ENCODE data around the gene GNB3. TPM values are rescaled to one million over a fixed set of nuclear protein-coding genes. Genes with fewer than 3 reads are reported as not detected.

The GNB3 gene
- polyA plus RNA-seq, 1 of the 3 experiments (the other 2 are of a cell fraction): 12.9 TPM

DNA sequence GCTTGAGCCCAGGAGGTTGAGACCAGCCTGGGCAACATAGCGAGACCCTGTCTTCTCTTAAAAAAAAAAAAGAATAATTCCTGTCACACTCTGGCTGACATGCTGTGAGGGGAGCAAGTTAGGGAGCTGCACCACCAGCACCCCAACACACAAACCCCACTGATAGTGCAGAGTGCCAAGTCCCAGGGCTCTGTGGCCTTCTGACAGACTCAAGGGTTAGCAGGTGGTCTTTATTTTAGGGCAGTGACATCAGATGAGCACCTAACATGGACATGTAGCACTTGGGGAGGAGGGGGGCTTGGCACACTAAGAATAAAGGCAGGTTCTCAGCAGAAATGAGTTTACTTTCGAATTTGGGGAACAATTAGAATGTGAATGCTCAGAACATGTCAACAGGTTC, 18.1 kb downstream of the GNB3 start:
- no peak overlapping the region for H3K4me2 ChIP-seq
- no peak overlapping the region for H3K9ac ChIP-seq
- H3K4me3 ChIP-seq (ENCODE audit: low read depth in 2 of 2, low read length in 1 of 2): no peak overlapping the region
- ChIA-PET CTCF (interaction anchor here (0.6 to 2.2 kb wide), 3 partner anchors 14 to 107 kb away, joined by 3 to 12 read pairs (median 4); partner anchors contain the start of gene SPSB2), POLR2A (interaction anchor here (0.6 to 1.1 kb wide), 2 partner anchors 9 to 10 kb away, joined by 3 read pairs; no protein-coding TSS in a partner anchor)
- 69% methylated on average over 2 of the region's 2 CpGs for WGBS (ENCODE audit: low lambda C conversion rate)
- H3K36me3 ChIP-seq (replicated peaks in 1 of 2; ENCODE audit: control insufficient read depth in 1 of 2, insufficient read depth in 2 of 2, low read length in 1 of 2): peaks cover 44 to 85% of the 10 kb centered on the region in 2 experiments
- H3K27me3 ChIP-seq (ENCODE audit: insufficient read depth): no peaks in the 10 kb centered on the region
- H3K27ac ChIP-seq (ENCODE audit: low read depth in 2 of 2, low read length in 1 of 2): no peak overlapping the region
- no peak for DNase-seq
- H3K79me2 ChIP-seq (ENCODE audit: insufficient read depth): peaks cover 22% of the 10 kb centered on the region
- H3K4me1 ChIP-seq (ENCODE audit: control insufficient read depth in 1 of 2, insufficient read depth in 2 of 2, low read depth in 1 of 2, low read length in 1 of 2): peaks cover 4% of the 10 kb centered on the region in 2 experiments; a peak in 3 of 4 replicates
- TF ChIP-seq FOXM1 (IDR thresholded peaks at IDR 0.05; ENCODE audit: low read depth): no peak
- TF ChIP-seq, protein P1, sequence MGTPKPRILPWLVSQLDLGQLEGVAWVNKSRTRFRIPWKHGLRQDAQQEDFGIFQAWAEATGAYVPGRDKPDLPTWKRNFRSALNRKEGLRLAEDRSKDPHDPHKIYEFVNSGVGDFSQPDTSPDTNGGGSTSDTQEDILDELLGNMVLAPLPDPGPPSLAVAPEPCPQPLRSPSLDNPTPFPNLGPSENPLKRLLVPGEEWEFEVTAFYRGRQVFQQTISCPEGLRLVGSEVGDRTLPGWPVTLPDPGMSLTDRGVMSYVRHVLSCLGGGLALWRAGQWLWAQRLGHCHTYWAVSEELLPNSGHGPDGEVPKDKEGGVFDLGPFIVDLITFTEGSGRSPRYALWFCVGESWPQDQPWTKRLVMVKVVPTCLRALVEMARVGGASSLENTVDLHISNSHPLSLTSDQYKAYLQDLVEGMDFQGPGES (IDR thresholded peaks at IDR 0.05; ENCODE audit: low read depth, low read length): no peak
- no peak for TF ChIP-seq GATA2 (CRISPR knock-in tag; IDR thresholded peaks at IDR 0.05)
- no peak for TF ChIP-seq RXRA (IDR thresholded peaks at IDR 0.05; ENCODE audit: borderline replicate concordance, low read depth)
- TF ChIP-seq GABPA (IDR thresholded peaks at IDR 0.05; ENCODE audit: low read depth): no peak
- TF ChIP-seq TEAD4 (IDR thresholded peaks at IDR 0.05; ENCODE audit: borderline replicate concordance, insufficient read depth): no peak
- no peak for TF ChIP-seq RFX5 (IDR thresholded peaks at IDR 0.05; ENCODE audit: low read length)
- TF ChIP-seq NRF1 (IDR thresholded peaks at IDR 0.05; ENCODE audit: low read depth, low read length): no peak
- TF ChIP-seq MXI1 (IDR thresholded peaks at IDR 0.05; ENCODE audit: low read depth, low read length): no peak
- TF ChIP-seq TCF12 (IDR thresholded peaks at IDR 0.05): no peak
- no peaks in the 10 kb centered on the region; the same call in 1 of the 2 replicates for H4K20me1 ChIP-seq (ENCODE audit: insufficient read depth)
- H3K9me2 ChIP-seq: no peaks in the 10 kb centered on the region
- no peaks in the 10 kb centered on the region for H3K9me3 ChIP-seq
- no peak overlapping the region for H2AFZ ChIP-seq (ENCODE audit: low read depth)
- peaks cover 4% of the 10 kb centered on the region for H3F3A ChIP-seq (replicated peaks; ENCODE audit: insufficient read depth)

DNA sequence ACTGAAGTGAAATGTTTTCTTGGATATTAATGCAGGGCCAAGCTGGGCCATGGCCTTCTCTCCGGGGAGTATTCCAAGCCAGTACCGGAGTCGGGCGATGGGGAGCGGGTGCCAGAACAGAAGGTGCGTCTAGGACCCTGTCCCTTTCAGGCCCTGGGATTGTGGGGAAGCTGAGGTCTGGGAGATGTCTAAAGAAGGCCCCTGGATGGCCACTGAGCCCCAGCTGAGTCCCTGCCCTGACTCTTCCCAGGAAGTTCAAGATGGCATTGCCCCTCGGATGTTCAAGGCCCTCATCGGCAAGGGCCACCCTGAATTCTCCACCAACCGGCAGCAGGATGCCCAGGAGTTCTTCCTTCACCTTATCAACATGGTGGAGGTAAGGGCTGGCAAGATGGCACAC, 19.4 kb downstream of the GNB3 start:
- Histone ChIP-seq H3F3A (replicated peaks; ENCODE audit: insufficient read depth) (peaks cover 4% of the 10 kb centered on the region), H3K9ac (no peak overlapping the region), H3K9me3 (no peaks in the 10 kb centered on the region), H2AFZ (ENCODE audit: low read depth) (no peak overlapping the region), H3K4me1 (ENCODE audit: control insufficient read depth in 1 of 2, insufficient read depth in 2 of 2, low read depth in 1 of 2, low read length in 1 of 2) (no peaks in the 10 kb centered on the region), H3K27me3 (ENCODE audit: insufficient read depth) (no peaks in the 10 kb centered on the region), H4K20me1 (ENCODE audit: insufficient read depth) (no peaks in the 10 kb centered on the region; the same call in 1 of the 2 replicates), H3K36me3 (replicated peaks in 1 of 2; ENCODE audit: control insufficient read depth in 1 of 2, insufficient read depth in 2 of 2, low read length in 1 of 2) (peaks cover 40 to 88% of the 10 kb centered on the region in 2 experiments), H3K4me3 (ENCODE audit: low read depth in 2 of 2, low read length in 1 of 2) (no peak overlapping the region), H3K79me2 (ENCODE audit: insufficient read depth) (peaks cover 9% of the 10 kb centered on the region), H3K9me2 (no peaks in the 10 kb centered on the region), H3K27ac (ENCODE audit: low read depth in 2 of 2, low read length in 1 of 2) (no peak overlapping the region), H3K4me2 (no peak overlapping the region)
- no peak for DNase-seq
- CTCF ChIA-PET: interaction anchor here (1.9 to 2.4 kb wide), 3 partner anchors 9 to 24 kb away, joined by 8 to 13 read pairs (median 12); partner anchors contain the start of gene SPSB2
- POLR2A ChIA-PET: no interaction called here
- WGBS (ENCODE audit: low lambda C conversion rate): 100% methylated on average over 4 of the region's 9 CpGs
- TF ChIP-seq, protein P2, sequence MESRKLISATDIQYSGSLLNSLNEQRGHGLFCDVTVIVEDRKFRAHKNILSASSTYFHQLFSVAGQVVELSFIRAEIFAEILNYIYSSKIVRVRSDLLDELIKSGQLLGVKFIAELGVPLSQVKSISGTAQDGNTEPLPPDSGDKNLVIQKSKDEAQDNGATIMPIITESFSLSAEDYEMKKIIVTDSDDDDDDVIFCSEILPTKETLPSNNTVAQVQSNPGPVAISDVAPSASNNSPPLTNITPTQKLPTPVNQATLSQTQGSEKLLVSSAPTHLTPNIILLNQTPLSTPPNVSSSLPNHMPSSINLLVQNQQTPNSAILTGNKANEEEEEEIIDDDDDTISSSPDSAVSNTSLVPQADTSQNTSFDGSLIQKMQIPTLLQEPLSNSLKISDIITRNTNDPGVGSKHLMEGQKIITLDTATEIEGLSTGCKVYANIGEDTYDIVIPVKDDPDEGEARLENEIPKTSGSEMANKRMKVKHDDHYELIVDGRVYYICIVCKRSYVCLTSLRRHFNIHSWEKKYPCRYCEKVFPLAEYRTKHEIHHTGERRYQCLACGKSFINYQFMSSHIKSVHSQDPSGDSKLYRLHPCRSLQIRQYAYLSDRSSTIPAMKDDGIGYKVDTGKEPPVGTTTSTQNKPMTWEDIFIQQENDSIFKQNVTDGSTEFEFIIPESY (IDR thresholded peaks at IDR 0.05; ENCODE audit: borderline replicate concordance, low read depth): no peak
- TF ChIP-seq, protein P3, sequence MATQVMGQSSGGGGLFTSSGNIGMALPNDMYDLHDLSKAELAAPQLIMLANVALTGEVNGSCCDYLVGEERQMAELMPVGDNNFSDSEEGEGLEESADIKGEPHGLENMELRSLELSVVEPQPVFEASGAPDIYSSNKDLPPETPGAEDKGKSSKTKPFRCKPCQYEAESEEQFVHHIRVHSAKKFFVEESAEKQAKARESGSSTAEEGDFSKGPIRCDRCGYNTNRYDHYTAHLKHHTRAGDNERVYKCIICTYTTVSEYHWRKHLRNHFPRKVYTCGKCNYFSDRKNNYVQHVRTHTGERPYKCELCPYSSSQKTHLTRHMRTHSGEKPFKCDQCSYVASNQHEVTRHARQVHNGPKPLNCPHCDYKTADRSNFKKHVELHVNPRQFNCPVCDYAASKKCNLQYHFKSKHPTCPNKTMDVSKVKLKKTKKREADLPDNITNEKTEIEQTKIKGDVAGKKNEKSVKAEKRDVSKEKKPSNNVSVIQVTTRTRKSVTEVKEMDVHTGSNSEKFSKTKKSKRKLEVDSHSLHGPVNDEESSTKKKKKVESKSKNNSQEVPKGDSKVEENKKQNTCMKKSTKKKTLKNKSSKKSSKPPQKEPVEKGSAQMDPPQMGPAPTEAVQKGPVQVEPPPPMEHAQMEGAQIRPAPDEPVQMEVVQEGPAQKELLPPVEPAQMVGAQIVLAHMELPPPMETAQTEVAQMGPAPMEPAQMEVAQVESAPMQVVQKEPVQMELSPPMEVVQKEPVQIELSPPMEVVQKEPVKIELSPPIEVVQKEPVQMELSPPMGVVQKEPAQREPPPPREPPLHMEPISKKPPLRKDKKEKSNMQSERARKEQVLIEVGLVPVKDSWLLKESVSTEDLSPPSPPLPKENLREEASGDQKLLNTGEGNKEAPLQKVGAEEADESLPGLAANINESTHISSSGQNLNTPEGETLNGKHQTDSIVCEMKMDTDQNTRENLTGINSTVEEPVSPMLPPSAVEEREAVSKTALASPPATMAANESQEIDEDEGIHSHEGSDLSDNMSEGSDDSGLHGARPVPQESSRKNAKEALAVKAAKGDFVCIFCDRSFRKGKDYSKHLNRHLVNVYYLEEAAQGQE (IDR thresholded peaks at IDR 0.05; ENCODE audit: low read depth, low read length): no peak
- TF ChIP-seq, protein P4, sequence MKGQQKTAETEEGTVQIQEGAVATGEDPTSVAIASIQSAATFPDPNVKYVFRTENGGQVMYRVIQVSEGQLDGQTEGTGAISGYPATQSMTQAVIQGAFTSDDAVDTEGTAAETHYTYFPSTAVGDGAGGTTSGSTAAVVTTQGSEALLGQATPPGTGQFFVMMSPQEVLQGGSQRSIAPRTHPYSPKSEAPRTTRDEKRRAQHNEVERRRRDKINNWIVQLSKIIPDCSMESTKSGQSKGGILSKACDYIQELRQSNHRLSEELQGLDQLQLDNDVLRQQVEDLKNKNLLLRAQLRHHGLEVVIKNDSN (IDR thresholded peaks at IDR 0.05; ENCODE audit: borderline replicate concordance, low read depth): no peak
- TF ChIP-seq JUND (IDR thresholded peaks at IDR 0.05) (no peak), RXRA (IDR thresholded peaks at IDR 0.05; ENCODE audit: borderline replicate concordance, low read depth) (no peak), RAD21 (IDR thresholded peaks at IDR 0.05; ENCODE audit: low read length) (no peak), TEAD4 (IDR thresholded peaks at IDR 0.05; ENCODE audit: borderline replicate concordance, insufficient read depth) (no peak), RFX5 (IDR thresholded peaks at IDR 0.05; ENCODE audit: low read length) (no peak), MEF2A (IDR thresholded peaks at IDR 0.05; ENCODE audit: borderline replicate concordance, low read depth) (no peak), EZH2phosphoT487 (IDR thresholded peaks at IDR 0.05; ENCODE audit: borderline replicate concordance, low read depth) (no peak), NRF1 (IDR thresholded peaks at IDR 0.05; ENCODE audit: low read depth, low read length) (no peak), CHD2 (IDR thresholded peaks at IDR 0.05; ENCODE audit: low read length, partially characterized antibody) (no peak)
- TF ChIP-seq, protein P5, sequence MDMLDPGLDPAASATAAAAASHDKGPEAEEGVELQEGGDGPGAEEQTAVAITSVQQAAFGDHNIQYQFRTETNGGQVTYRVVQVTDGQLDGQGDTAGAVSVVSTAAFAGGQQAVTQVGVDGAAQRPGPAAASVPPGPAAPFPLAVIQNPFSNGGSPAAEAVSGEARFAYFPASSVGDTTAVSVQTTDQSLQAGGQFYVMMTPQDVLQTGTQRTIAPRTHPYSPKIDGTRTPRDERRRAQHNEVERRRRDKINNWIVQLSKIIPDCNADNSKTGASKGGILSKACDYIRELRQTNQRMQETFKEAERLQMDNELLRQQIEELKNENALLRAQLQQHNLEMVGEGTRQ (IDR thresholded peaks at IDR 0.05; ENCODE audit: borderline replicate concordance, low read depth, low read length): no peak

Data from SK-N-SH (cell line).